ENCODE measurements around the gene VMP1. TPM values are rescaled to one million over a fixed set of nuclear protein-coding genes. Genes with fewer than 3 reads are reported as not detected.

Gene VMP1
- total RNA-seq, 1 donor from 2014 or later, result 50.8 TPM

DNA sequence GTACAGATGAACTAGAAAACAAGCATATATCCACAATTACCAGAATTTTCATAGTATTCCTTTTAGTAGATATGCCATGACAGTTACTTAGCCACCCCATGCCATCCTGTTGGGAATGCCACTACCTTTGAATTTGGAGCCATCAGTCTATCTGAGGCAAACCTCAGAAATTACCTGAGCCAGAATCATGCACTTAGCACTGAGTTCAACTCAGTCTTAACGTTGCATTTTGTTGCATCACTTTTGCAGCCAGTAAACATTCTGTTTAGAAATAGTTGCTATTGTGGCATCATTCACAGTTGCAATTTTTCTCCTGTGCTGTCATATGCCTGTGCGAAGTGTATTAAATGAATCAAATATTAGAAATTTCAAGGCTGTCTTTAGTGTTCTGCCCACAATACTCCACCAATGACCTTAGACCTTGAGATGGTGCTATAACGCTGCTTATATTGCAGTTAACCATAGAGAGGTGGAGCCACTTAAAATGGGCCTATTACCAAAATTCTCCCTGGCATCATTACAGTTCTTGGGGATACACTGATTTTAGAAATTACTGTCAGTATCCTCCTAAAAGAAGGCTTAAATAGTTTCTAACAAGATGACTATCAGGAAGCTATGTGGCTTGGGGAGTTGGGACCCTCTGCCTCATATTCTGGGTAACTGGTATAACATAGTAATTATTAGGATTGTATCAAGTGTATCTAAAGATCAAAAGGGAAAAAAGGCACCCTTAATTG, 11.3 kb upstream of the VMP1 start:
- Histone ChIP-seq H3K4me3 (no peak overlapping the region), H3K36me3 (peaks cover 88% of the 10 kb centered on the region), H3K4me1 (peaks cover 5% of the 10 kb centered on the region), H3K9me3 (replicated peaks) (no peaks in the 10 kb centered on the region), H3K27ac (replicated peaks) (no peak overlapping the region), H3K27me3 (ENCODE audit: low read depth) (no peaks in the 10 kb centered on the region)
- TF ChIP-seq, protein P1, sequence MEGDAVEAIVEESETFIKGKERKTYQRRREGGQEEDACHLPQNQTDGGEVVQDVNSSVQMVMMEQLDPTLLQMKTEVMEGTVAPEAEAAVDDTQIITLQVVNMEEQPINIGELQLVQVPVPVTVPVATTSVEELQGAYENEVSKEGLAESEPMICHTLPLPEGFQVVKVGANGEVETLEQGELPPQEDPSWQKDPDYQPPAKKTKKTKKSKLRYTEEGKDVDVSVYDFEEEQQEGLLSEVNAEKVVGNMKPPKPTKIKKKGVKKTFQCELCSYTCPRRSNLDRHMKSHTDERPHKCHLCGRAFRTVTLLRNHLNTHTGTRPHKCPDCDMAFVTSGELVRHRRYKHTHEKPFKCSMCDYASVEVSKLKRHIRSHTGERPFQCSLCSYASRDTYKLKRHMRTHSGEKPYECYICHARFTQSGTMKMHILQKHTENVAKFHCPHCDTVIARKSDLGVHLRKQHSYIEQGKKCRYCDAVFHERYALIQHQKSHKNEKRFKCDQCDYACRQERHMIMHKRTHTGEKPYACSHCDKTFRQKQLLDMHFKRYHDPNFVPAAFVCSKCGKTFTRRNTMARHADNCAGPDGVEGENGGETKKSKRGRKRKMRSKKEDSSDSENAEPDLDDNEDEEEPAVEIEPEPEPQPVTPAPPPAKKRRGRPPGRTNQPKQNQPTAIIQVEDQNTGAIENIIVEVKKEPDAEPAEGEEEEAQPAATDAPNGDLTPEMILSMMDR (IDR thresholded peaks at IDR 0.05; ENCODE audit: borderline replicate concordance), result no peak
- no peak for DNase-seq
- intact Hi-C loops (cut with micrococcal nuclease), result no loop called here

DNA sequence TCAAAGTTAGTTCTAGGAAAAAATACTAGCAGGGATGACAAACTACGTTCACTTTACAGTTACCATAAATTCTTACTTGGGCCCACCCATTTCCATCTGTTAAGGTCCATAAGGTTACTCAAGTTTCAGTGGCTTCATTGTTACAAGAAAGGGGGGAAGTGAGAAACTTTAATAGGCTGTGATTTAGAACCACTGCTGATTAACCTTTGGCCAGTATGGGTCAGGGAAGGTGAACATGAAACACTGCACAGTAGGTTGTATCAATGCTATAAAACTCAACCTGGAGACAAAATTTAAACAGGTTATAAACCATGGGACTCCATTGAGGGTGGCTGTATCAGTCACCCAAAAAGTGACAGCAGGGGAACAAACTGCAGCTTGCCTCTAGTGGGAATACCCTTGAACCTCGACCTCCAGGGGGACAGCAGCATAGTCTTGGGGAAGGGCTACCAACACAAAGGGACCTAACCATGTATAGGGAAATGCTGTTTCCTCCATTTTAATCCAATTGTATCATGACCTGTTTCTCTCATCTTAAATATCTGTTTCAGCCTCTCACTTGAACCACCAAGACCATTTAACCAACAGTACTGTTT, 10.7 kb upstream of the VMP1 start:
- intact Hi-C loops (cut with micrococcal nuclease), result no loop called here
- Histone ChIP-seq H3K27ac (replicated peaks) (no peak overlapping the region), H3K4me3 (no peak overlapping the region), H3K9me3 (replicated peaks) (no peaks in the 10 kb centered on the region), H3K27me3 (ENCODE audit: low read depth) (no peaks in the 10 kb centered on the region), H3K4me1 (peaks cover 5% of the 10 kb centered on the region), H3K36me3 (peaks cover 82% of the 10 kb centered on the region)
- TF ChIP-seq, protein P1 (IDR thresholded peaks at IDR 0.05; ENCODE audit: borderline replicate concordance), result no peak
- DNase-seq, result no peak

DNA sequence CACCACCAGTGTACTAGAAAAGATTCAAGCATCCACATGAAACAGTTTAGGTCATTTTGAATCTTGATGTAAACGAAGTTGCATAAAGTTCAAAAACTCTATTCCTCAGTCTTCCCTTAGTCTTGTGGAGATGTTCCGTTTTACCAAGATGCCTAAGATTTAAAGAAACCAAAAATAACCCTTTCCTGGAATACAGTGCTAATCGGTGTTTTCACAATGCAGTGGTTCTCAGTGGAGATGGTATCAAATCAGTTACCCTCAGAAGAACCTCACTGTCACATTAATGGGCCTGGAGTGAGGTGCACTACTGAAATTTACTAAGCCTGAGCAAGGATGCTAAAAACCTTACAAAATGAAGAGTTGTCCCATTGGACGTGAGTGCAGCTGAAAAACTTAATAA, 9.3 kb upstream of the VMP1 start:
- Histone ChIP-seq H3K4me1 (peaks cover 5% of the 10 kb centered on the region), H3K36me3 (peaks cover 68% of the 10 kb centered on the region), H3K27ac (replicated peaks) (no peak overlapping the region), H3K9me3 (replicated peaks) (no peaks in the 10 kb centered on the region), H3K4me3 (no peak overlapping the region), H3K27me3 (ENCODE audit: low read depth) (no peaks in the 10 kb centered on the region)
- intact Hi-C loops (cut with micrococcal nuclease), result no loop called here
- DNase-seq, result no peak
- TF ChIP-seq, protein P1 (IDR thresholded peaks at IDR 0.05; ENCODE audit: borderline replicate concordance), result no peak

DNA sequence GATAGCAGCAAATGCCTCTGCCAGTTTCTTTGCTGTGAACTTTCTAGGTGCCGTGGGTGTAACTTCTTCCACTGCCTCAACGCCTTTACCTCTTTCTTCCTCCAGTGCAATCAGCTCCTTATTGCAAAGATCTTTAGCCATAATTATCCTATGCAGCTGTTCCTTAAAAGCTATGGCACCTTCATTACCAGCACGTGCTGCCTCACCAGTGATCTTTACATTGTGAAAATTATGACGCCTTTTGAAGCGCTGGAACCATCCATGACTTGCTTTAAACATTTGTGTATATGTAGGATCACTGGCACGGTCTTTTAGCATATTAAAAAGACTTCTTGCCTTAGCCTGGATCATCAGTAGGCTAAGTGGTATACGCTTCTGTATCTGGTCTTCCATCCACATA, 8.2 kb upstream of the VMP1 start:
- TF ChIP-seq, protein P1 (IDR thresholded peaks at IDR 0.05; ENCODE audit: borderline replicate concordance), result no peak
- peaks cover 5% of the 10 kb centered on the region for H3K4me1 ChIP-seq
- DNase-seq, result no peak
- intact Hi-C loops (cut with micrococcal nuclease), result no loop called here
- peaks cover 57% of the 10 kb centered on the region for H3K36me3 ChIP-seq
- no peak overlapping the region for H3K4me3 ChIP-seq
- no peaks in the 10 kb centered on the region for H3K27me3 ChIP-seq (ENCODE audit: low read depth)
- H3K9me3 ChIP-seq (replicated peaks), result no peaks in the 10 kb centered on the region
- H3K27ac ChIP-seq (replicated peaks), result no peak overlapping the region

DNA sequence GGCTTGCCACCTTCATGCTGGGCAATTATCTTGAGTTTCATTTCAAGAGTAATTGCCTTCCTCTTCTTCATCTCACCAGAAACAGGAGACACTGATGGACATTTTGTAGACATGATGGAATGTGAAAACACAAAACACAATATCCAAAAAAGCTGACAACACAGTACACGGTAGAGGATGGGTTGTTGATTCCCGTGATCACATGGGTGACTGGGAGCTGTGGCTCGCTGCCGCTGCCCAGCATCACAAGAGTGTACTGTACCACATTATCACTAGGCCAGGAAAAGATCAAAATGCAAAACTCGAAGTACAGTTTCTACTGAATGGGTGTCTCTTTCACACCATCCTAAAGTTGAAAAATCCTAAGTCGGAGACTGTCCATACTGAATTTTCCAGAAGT, 7.7 kb upstream of the VMP1 start:
- H3K4me3 ChIP-seq, result no peak overlapping the region
- no peak overlapping the region for H3K27ac ChIP-seq (replicated peaks)
- intact Hi-C loops (cut with micrococcal nuclease), result no loop called here
- H3K4me1 ChIP-seq, result peaks cover 6% of the 10 kb centered on the region
- H3K36me3 ChIP-seq, result peaks cover 53% of the 10 kb centered on the region
- TF ChIP-seq, protein P1 (IDR thresholded peaks at IDR 0.05; ENCODE audit: borderline replicate concordance), result no peak
- H3K9me3 ChIP-seq (replicated peaks), result no peaks in the 10 kb centered on the region
- no peak for DNase-seq
- H3K27me3 ChIP-seq (ENCODE audit: low read depth), result no peaks in the 10 kb centered on the region

Data from left ventricle myocardium inferior (tissue), 1 donor.